Nephron progenitor cell (in vitro differentiated cells): ENCODE data around the gene USP6.
A peak's percentile ranks its signal among the peaks of the same experiment; 100 is the strongest.

Experiments
- DNase-seq: peaks from one replicate; pipeline ENCODE4 v3.0.0; 2021
- H3K27ac Mint-ChIP-seq: 2 replicates; pipeline ENCODE4 v1.8.0; 2021; ENCODE audit warnings: mild to moderate bottlenecking, moderate library complexity, mixed read lengths
- H3K27me3 Mint-ChIP-seq: 2 replicates; pipeline ENCODE4 v1.8.0; 2021; ENCODE audit warnings: mild to moderate bottlenecking, low read depth, mixed read lengths; ENCODE audit not compliant: poor library complexity
- H3K36me3 Mint-ChIP-seq: 2 replicates; pipeline ENCODE4 v1.8.0; 2021; ENCODE audit warnings: low read depth, mixed read lengths
- H3K4me1 Mint-ChIP-seq: 2 replicates; pipeline ENCODE4 v1.8.0; 2021; ENCODE audit warnings: mixed read lengths
- H3K4me3 Mint-ChIP-seq: 2 replicates; pipeline ENCODE4 v1.8.0; 2021; ENCODE audit warnings: mild to moderate bottlenecking, moderate library complexity, mixed read lengths
- H3K9me3 Mint-ChIP-seq: 2 replicates; pipeline ENCODE4 v1.8.0; 2021; ENCODE audit warnings: mild to moderate bottlenecking, moderate library complexity, mixed read lengths
- CTCF ChIP-seq: fragments of 200-600 bp; sonication (generic); IDR thresholded peaks from 2 replicates; pipeline ENCODE4 v1.5.0; 2021; ENCODE audit warnings: antibody characterized with exemption

USP6 gene

GRCh38 chr17:5191541-5192417 lies 75.9 kb downstream of the USP6 start, which contains the start of gene ZNF594:
TSS of gene ZNF594 (minus strand) at chr17:5191868. CDS start at chr17:5184256, 7,612 bp downstream.
- no peak within 1 kb of the TSS for H3K27ac Mint-ChIP-seq
- peak; percentile 60 for TF ChIP-seq CTCF
- H3K9me3 Mint-ChIP-seq: peaks cover 62% of the 10 kb centered on the region
- peak; percentile 96 for DNase-seq
- peaks cover 14% of the 10 kb centered on the region for H3K27me3 Mint-ChIP-seq
- H3K4me1 Mint-ChIP-seq: peaks cover 19% of the 10 kb centered on the region
- H3K4me3 Mint-ChIP-seq: peak within 1 kb of the TSS; percentile 93
- H3K36me3 Mint-ChIP-seq: peaks cover 59% of the 10 kb centered on the region

DNA sequence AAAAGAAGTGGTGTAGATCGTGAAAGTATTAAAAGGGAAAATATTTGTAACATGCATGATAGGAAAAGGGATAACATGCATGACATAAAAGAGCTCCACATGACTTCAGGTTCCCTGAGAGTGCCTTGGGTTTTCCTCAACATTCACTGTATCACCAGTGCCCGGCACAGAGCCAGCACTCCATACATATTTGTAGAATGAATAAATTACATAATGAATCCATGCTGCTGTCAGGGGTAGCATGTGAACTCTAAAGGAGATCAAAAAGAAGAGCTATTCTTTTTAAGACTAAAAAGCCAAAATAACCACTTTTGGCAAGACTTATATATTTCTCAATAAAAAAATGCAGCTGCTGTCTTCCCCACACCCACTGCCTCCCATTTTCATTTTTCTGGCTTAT lies 78.5 kb downstream of the USP6 start:
- Mint-ChIP-seq H3K27me3 (peaks cover 13% of the 10 kb centered on the region), H3K4me3 (no peak overlapping the region), H3K9me3 (peaks cover 36% of the 10 kb centered on the region), H3K36me3 (peaks cover 33% of the 10 kb centered on the region), H3K4me1 (peaks cover 19% of the 10 kb centered on the region), H3K27ac (no peak overlapping the region)
- TF ChIP-seq CTCF: no peak
- no peak for DNase-seq

DNA sequence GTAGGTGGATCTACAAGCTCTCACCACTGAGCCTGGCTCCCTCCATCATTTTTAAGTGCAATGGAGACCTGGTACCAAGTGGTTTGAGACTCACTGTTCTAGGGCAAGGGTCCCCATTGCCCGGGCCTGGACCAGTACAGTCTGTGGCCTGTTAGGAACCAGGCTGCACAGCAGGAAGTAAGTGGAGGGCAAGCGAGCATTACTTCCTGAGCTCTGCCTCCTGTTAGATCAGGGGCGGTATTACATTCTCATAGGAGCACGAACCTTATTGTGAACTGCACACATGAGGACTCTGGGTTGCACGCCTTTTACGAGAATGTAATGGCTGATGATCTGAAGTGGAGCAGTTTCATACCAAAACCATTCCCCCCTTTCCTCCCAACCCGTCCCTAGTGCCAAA lies 82.6 kb downstream of the USP6 start:
- Mint-ChIP-seq H3K27me3 (peaks cover 3% of the 10 kb centered on the region), H3K4me1 (no peaks in the 10 kb centered on the region), H3K9me3 (no peaks in the 10 kb centered on the region), H3K27ac (no peak overlapping the region), H3K36me3 (peaks cover 19% of the 10 kb centered on the region), H3K4me3 (no peak overlapping the region)
- DNase-seq: no peak
- TF ChIP-seq CTCF: no peak

DNA sequence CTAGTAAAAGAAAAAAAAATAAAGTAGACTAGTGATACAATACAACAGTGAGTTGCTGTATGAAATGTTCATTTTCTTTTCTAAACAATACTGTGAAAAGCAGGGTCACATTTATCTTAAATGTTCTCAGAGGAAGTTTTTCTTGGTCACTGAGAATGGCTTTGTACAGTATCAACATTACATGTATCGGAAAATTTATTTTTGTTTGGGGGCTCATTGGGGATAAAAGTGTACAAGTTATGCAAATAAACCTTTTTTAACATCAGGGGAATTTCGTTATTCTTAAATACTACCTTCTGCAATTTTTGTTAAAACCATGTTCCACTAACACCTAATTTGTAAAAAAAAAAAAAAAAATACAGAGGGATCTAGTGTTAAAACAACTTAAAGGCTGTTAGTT lies 84.5 kb downstream of the USP6 start:
- Mint-ChIP-seq H3K27ac (no peak overlapping the region), H3K9me3 (peaks cover 9% of the 10 kb centered on the region), H3K36me3 (peaks cover 28% of the 10 kb centered on the region), H3K27me3 (peaks cover 6% of the 10 kb centered on the region), H3K4me3 (no peak overlapping the region), H3K4me1 (no peaks in the 10 kb centered on the region)
- no peak for DNase-seq
- TF ChIP-seq CTCF: no peak

DNA sequence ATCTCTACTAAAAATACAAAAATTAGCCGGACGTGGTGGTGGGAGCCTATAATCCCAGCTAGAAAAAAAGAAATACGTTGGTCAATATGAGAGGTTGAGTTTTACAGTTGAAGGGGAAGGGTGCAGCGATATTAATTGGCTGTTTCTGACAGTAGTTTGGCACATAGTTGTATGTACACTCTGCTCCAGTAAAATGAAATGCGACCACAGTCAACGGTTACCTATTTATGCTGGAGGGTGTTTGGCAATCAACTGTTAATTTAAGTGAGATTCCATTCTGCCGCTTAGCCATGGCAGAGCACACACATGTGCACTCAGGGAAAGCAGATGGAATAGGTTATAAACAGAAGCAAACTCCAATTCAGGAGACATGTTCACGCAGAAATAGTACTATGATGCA lies 85.2 kb downstream of the USP6 start:
- H3K36me3 Mint-ChIP-seq: peaks cover 24% of the 10 kb centered on the region
- no peak for DNase-seq
- H3K4me1 Mint-ChIP-seq: no peaks in the 10 kb centered on the region

More for the DNA sequence above, 85.2 kb downstream of the USP6 start:
- no peak for TF ChIP-seq CTCF
- Mint-ChIP-seq H3K27me3 (peaks cover 6% of the 10 kb centered on the region), H3K4me3 (no peak overlapping the region), H3K27ac (no peak overlapping the region), H3K9me3 (peaks cover 9% of the 10 kb centered on the region)
